HepG2 (cell line): ENCODE results near the gene TAGLN2. TPM values are rescaled to one million over a fixed set of nuclear protein-coding genes. Genes with fewer than 3 reads are reported as not detected.
A peak's percentile ranks its signal among the peaks of the same experiment; 100 is the strongest.

Experiments used
- ARHGAP35 ChIP-seq: sonication (generic); formaldehyde crosslinking; IDR thresholded peaks from 2 replicates; pipeline ENCODE4 v1.9.0; 2022; ENCODE audit warnings: mild to moderate bottlenecking, inconsistent platforms, moderate library complexity, missing genetic modification reagents, borderline replicate concordance
- CCAR2 ChIP-seq: fragments of 200-400 bp; formaldehyde crosslinking; optimal IDR thresholded peaks from 2 replicates; pipeline ENCODE3; 2018; ENCODE audit warnings: low read depth, mild to moderate bottlenecking, low read length, moderate library complexity
- CCDC6 ChIP-seq: sonication (generic); formaldehyde crosslinking; IDR thresholded peaks from 2 replicates; pipeline ENCODE4 v1.8.1; 2022; ENCODE audit warnings: mild to moderate bottlenecking, missing genetic modification reagents, moderate library complexity
- GATAD2A ChIP-seq: IDR thresholded peaks from 2 replicates; pipeline ENCODE4 v1.6.1; 2016
- LCORL ChIP-seq, 2 experiments: fragments of 450-650 bp in 1 of 2; sonication (generic) in 1 of 2; formaldehyde crosslinking in 1 of 2; IDR thresholded peaks; 2 replicates each; pipeline versions ENCODE4 v1.5.0 to v1.6.1; 2017 to 2020; ENCODE audit warnings: antibody characterized with exemption in 1 of 2, missing genetic modification reagents in 1 of 2
- NR2F1 ChIP-seq, 2 experiments: fragments of 450-650 bp in 1 of 2; formaldehyde crosslinking in 1 of 2; IDR thresholded peaks; 2 replicates each; pipeline versions ENCODE4 v1.5.0 to v1.6.1; 2016 to 2020; ENCODE audit warnings: mild to moderate bottlenecking in 1 of 2, missing compliant biosample characterization in 1 of 2, missing genetic modification reagents in 1 of 2, moderate library complexity in 1 of 2
- PLRG1 ChIP-seq: fragments of 450-650 bp; conservative IDR thresholded peaks from 2 replicates; pipeline ENCODE4 v1.6.1; 2016
- RAD21 ChIP-seq: fragments of 450-650 bp; formaldehyde crosslinking; IDR thresholded peaks from 2 replicates; pipeline ENCODE4 v1.5.0; 2020; ENCODE audit warnings: mild to moderate bottlenecking
- SSRP1 ChIP-seq: IDR thresholded peaks from 2 replicates; pipeline ENCODE4 v1.6.1; 2016; ENCODE audit warnings: control low read depth
- TARDBP ChIP-seq: sonication (generic); formaldehyde crosslinking; IDR thresholded peaks from 2 replicates; pipeline ENCODE4 v1.8.0; 2022; ENCODE audit warnings: mild to moderate bottlenecking, missing genetic modification reagents
- U2AF2 ChIP-seq: fragments of 200-400 bp; formaldehyde crosslinking; IDR thresholded peaks from 2 replicates; pipeline ENCODE4 v1.6.1; 2017; ENCODE audit warnings: low read depth, mild to moderate bottlenecking, low read length
- YEATS2 ChIP-seq: sonication (generic); formaldehyde crosslinking; IDR thresholded peaks from 2 replicates; pipeline ENCODE4 v1.4.0; 2020; ENCODE audit warnings: missing genetic modification reagents, borderline replicate concordance
- ZBTB7A ChIP-seq: sonication (generic); formaldehyde crosslinking; IDR thresholded peaks from 2 replicates; pipeline ENCODE4 v1.8.0; 2022; ENCODE audit warnings: mild to moderate bottlenecking, missing genetic modification reagents
- ZKSCAN5 ChIP-seq: sonication (generic); formaldehyde crosslinking; IDR thresholded peaks from 2 replicates; pipeline ENCODE4 v1.5.1; 2020; ENCODE audit warnings: mild to moderate bottlenecking, missing genetic modification reagents
- ZNF260 ChIP-seq: sonication (generic); formaldehyde crosslinking; IDR thresholded peaks from 2 replicates; pipeline ENCODE4 v1.4.0; 2020; ENCODE audit warnings: missing genetic modification reagents, low read depth, mild to moderate bottlenecking, borderline replicate concordance
- ZNF550 ChIP-seq: sonication (generic); formaldehyde crosslinking; IDR thresholded peaks from 2 replicates; pipeline ENCODE4 v1.4.0; 2020; ENCODE audit warnings: mild to moderate bottlenecking, missing genetic modification reagents, borderline replicate concordance
- ZNF562 ChIP-seq: sonication (generic); formaldehyde crosslinking; IDR thresholded peaks from 2 replicates; pipeline ENCODE4 v1.8.0; 2022; ENCODE audit warnings: missing genetic modification reagents, borderline replicate concordance
- ZNF598 ChIP-seq: sonication (generic); formaldehyde crosslinking; IDR thresholded peaks from 2 replicates; pipeline ENCODE4 v1.5.1; 2020; ENCODE audit warnings: mild to moderate bottlenecking, missing genetic modification reagents, borderline replicate concordance
- ZNF670 ChIP-seq: sonication (generic); formaldehyde crosslinking; IDR thresholded peaks from 2 replicates; pipeline ENCODE4 v1.8.0; 2022; ENCODE audit warnings: mild to moderate bottlenecking, missing genetic modification reagents, borderline replicate concordance
- ZNF780A ChIP-seq: sonication (generic); formaldehyde crosslinking; IDR thresholded peaks from 2 replicates; pipeline ENCODE4 v1.8.0; 2022; ENCODE audit warnings: mild to moderate bottlenecking, missing genetic modification reagents, moderate library complexity
- polyA plus RNA-seq, 8 experiments: library from polyadenylated mRNA; depleted of rRNA in 3 of 8; stranded (reverse) in 7 of 8; unstranded in 1 of 8; fragments of >200 nt; fragmentation: Illumina TruSeq in 4 of 8; extraction: Trizol in 4 of 8; gene quantifications; 2 replicates each; pipeline versions ENCODE4 v1.2.1 to v1.2.3, GENCODE V29; 2011 to 2016; ENCODE audit warnings: low read depth in 4 of 8, missing spikeins in 1 of 8, mixed read lengths in 1 of 8; ENCODE audit not compliant: insufficient read depth in 1 of 8
- total RNA-seq, 5 experiments: library from RNA; depleted of rRNA; stranded (reverse); fragments of >200 nt; fragmentation: Illumina TruSeq; extraction: Trizol; gene quantifications; 2 replicates each; pipeline ENCODE4 v1.2.3, GENCODE V29; 2016; ENCODE audit warnings: low read depth in 1 of 5
- TF ChIP-seq, protein P1 (sequence below): sonication (generic); formaldehyde crosslinking; IDR thresholded peaks from 2 replicates; pipeline ENCODE4 v1.5.0; 2020; ENCODE audit warnings: missing genetic modification reagents
- TF ChIP-seq, protein P2 (sequence below): sonication (generic); formaldehyde crosslinking; IDR thresholded peaks from one replicate; pipeline ENCODE4 v1.5.1; 2020; ENCODE audit warnings: mild to moderate bottlenecking, missing genetic modification reagents; ENCODE audit errors: not compliant biosample characterization

Gene TAGLN2
- total and polyA plus RNA-seq, 2 of the 13 experiments (the other 11 are each of a cell fraction or from before 2014, with no cell fraction given): 6.7 to 17.2 TPM

DNA sequence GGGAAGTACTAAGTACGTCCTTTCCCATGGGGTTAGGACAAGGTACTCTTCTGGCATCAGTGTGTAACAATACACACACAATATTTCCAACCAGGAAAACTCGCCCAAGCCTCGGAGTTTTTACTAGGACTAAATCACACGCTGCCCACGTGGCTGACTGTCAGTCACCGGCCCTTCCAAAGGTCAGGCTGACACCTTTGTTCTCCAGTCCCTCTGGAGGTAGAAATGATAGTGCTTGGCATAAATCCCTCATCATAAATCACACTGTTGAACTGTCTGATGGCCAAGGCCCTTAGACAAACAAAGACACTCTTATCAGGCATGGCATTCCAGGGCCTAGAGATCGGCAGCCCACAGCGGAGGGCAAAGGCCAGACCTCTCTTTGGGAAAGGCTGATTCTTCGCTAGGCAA lies 45.6 kb upstream of the TAGLN2 start (continued):
- no peak for TF ChIP-seq ZNF260
- no peak for TF ChIP-seq ARHGAP35 (CRISPR knock-in tag)
- no peak for TF ChIP-seq RAD21 (CRISPR knock-in tag)
- peak; percentile 43; the same call in 1 of the 2 replicates for TF ChIP-seq YEATS2 (CRISPR knock-in tag)
- TF ChIP-seq, protein P1, sequence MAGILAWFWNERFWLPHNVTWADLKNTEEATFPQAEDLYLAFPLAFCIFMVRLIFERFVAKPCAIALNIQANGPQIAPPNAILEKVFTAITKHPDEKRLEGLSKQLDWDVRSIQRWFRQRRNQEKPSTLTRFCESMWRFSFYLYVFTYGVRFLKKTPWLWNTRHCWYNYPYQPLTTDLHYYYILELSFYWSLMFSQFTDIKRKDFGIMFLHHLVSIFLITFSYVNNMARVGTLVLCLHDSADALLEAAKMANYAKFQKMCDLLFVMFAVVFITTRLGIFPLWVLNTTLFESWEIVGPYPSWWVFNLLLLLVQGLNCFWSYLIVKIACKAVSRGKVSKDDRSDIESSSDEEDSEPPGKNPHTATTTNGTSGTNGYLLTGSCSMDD (CRISPR knock-in tag): no peak
- no peak for TF ChIP-seq CCAR2
- no peak for TF ChIP-seq PLRG1
- TF ChIP-seq ZKSCAN5 (CRISPR knock-in tag): no peak
- no peak for TF ChIP-seq ZNF780A (CRISPR knock-in tag)
- no peak for TF ChIP-seq ZNF598 (CRISPR knock-in tag)
- TF ChIP-seq ZNF550: no peak
- peak; percentile 70 for TF ChIP-seq TARDBP
- TF ChIP-seq, protein P2, sequence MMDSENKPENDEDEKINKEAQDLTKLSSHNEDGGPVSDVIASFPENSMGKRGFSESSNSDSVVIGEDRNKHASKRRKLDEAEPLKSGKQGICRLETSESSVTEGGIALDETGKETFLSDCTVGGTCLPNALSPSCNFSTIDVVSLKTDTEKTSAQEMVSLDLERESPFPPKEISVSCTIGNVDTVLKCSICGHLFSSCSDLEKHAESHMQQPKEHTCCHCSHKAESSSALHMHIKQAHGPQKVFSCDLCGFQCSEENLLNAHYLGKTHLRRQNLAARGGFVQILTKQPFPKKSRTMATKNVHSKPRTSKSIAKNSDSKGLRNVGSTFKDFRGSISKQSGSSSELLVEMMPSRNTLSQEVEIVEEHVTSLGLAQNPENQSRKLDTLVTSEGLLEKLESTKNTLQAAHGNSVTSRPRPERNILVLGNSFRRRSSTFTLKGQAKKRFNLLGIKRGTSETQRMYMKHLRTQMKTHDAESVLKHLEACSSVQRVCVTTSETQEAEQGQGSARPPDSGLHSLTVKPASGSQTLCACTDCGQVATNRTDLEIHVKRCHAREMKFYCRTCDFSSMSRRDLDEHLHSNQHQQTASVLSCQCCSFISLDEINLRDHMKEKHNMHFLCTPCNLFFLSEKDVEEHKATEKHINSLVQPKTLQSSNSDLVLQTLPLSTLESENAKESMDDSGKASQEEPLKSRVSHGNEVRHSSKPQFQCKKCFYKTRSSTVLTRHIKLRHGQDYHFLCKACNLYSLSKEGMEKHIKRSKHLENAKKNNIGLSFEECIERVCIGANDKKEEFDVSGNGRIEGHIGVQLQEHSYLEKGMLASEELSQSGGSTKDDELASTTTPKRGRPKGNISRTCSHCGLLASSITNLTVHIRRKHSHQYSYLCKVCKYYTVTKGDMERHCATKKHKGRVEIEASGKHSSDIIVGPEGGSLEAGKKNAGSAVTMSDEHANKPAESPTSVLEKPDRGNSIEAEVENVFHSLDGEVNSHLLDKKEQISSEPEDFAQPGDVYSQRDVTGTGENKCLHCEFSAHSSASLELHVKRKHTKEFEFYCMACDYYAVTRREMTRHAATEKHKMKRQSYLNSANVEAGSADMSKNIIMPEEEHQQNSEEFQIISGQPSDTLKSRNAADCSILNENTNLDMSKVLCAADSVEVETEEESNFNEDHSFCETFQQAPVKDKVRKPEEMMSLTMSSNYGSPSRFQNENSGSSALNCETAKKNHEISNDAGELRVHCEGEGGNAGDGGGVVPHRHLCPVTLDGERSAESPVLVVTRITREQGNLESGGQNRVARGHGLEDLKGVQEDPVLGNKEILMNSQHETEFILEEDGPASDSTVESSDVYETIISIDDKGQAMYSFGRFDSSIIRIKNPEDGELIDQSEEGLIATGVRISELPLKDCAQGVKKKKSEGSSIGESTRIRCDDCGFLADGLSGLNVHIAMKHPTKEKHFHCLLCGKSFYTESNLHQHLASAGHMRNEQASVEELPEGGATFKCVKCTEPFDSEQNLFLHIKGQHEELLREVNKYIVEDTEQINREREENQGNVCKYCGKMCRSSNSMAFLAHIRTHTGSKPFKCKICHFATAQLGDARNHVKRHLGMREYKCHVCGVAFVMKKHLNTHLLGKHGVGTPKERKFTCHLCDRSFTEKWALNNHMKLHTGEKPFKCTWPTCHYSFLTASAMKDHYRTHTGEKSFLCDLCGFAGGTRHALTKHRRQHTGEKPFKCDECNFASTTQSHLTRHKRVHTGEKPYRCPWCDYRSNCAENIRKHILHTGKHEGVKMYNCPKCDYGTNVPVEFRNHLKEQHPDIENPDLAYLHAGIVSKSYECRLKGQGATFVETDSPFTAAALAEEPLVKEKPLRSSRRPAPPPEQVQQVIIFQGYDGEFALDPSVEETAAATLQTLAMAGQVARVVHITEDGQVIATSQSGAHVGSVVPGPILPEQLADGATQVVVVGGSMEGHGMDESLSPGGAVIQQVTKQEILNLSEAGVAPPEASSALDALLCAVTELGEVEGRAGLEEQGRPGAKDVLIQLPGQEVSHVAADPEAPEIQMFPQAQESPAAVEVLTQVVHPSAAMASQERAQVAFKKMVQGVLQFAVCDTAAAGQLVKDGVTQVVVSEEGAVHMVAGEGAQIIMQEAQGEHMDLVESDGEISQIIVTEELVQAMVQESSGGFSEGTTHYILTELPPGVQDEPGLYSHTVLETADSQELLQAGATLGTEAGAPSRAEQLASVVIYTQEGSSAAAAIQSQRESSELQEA (CRISPR knock-in tag): no peak
- TF ChIP-seq U2AF2: no peak
- no peak for TF ChIP-seq ZNF670 (CRISPR knock-in tag)
- TF ChIP-seq ZNF562: no peak
- TF ChIP-seq ZBTB7A (CRISPR knock-in tag): no peak
- TF ChIP-seq NR2F1 (CRISPR knock-in tag; IDR thresholded peaks at IDR 0.05): peak; percentile 64 to 75
- no peak for TF ChIP-seq LCORL (IDR thresholded peaks at IDR 0.05)
- TF ChIP-seq LCORL (CRISPR knock-in tag; IDR thresholded peaks at IDR 0.05): no peak; the same call in 1 of the 2 replicates
- no peak for TF ChIP-seq SSRP1 (CRISPR knock-in tag)
- TF ChIP-seq CCDC6: no peak
- TF ChIP-seq GATAD2A: peak; percentile 81
